Breast epithelium (tissue), 4 donors: ENCODE results near the gene H3-3A. TPM values are rescaled to one million over a fixed set of nuclear protein-coding genes. Genes with fewer than 3 reads are reported as not detected.

Experiments used
- DNase-seq, 2 donors: peaks; one replicate each; pipeline ENCODE4 v3.0.0-alpha.2; 2019; ENCODE audit warnings: low spot score in 2 of 2
- H3K27ac ChIP-seq, 2 donors: fragments of 200-600 bp; sonication (generic) in 1 of 2; one replicate each; pipeline ENCODE4 v1.5.1; 2016 to 2019; ENCODE audit warnings: mild to moderate bottlenecking in 1 of 2
- H3K27me3 ChIP-seq, 2 donors: fragments of 200-600 bp; sonication (generic) in 1 of 2; one replicate each; pipeline versions ENCODE4 v1.5.1 to v1.6.0; 2017 to 2019; ENCODE audit warnings: control low read depth in 1 of 2, mild to moderate bottlenecking in 1 of 2
- H3K36me3 ChIP-seq: fragments of 200-600 bp; one replicate; pipeline ENCODE4 v1.5.1; 2019
- H3K4me1 ChIP-seq, 2 donors: fragments of 200-600 bp; sonication (generic); one replicate each; pipeline ENCODE4 v1.5.1; 2016 to 2019; ENCODE audit warnings: control low read depth in 1 of 2
- H3K4me3 ChIP-seq, 3 donors: fragments of 200-600 bp; sonication (generic); 1 replicate in 2 of 3; 2 replicates in 1 of 3; pipeline ENCODE4 v1.5.1; 2016 to 2019; ENCODE audit warnings: mild to moderate bottlenecking in 3 of 3, moderate library complexity in 2 of 3
- H3K9me3 ChIP-seq, 2 donors: fragments of 200-600 bp; sonication (generic) in 1 of 2; one replicate each; pipeline ENCODE4 v1.5.1; 2016 to 2019; ENCODE audit warnings: control low read depth in 1 of 2
- CTCF ChIP-seq, 3 donors: fragments of 450-650 bp; IDR thresholded peaks; one replicate each; pipeline ENCODE4 v1.5.1; 2016 to 2017; ENCODE audit warnings: antibody characterized with exemption in 3 of 3, mild to moderate bottlenecking in 3 of 3, moderate library complexity in 3 of 3
- POLR2A ChIP-seq: fragments of 450-650 bp; IDR thresholded peaks from one replicate; pipeline ENCODE4 v1.6.1; 2016; ENCODE audit warnings: antibody characterized with exemption, mild to moderate bottlenecking, moderate library complexity
- POLR2AphosphoS5 ChIP-seq, 3 donors: sonication (generic); formaldehyde crosslinking; IDR thresholded peaks; one replicate each; pipeline ENCODE4 v1.6.1; 2017; ENCODE audit warnings: antibody characterized with exemption in 3 of 3
- intact Hi-C: fragments of 100-400 bp; cut with DNase I; formaldehyde crosslinking; loops from one replicate; pipeline ENCODE4 v1.15.1; 2023; ENCODE audit warnings: low total_unique reads
- total RNA-seq, 3 donors: library from RNA; depleted of rRNA; stranded (reverse); fragments of >200 nt; gene quantifications; one replicate each; pipeline ENCODE4 v1.1.0, GENCODE V29; 2016

H3-3A gene
- total RNA-seq, 3 donors from 2014 or later = 287 to 603 (median 462) TPM

- DNase-seq = no peak
- intact Hi-C loops = no loop called here
Measured at GRCh38 chr1:226050133-226050532, 12.4 kb upstream of the H3-3A start.

GRCh38 chr1:226051365-226051764, 11.2 kb upstream of the H3-3A start:
- Histone ChIP-seq H3K9me3 (no peaks in the 10 kb centered on the region), H3K4me1 (no peaks in the 10 kb centered on the region), H3K27ac (no peak overlapping the region), H3K36me3 (no peaks in the 10 kb centered on the region), H3K4me3 (no peak overlapping the region), H3K27me3 (no peaks in the 10 kb centered on the region)
- TF ChIP-seq POLR2A (no peak), CTCF (IDR thresholded peaks at IDR 0.05) (no peak), POLR2AphosphoS5 (IDR thresholded peaks at IDR 0.05) (no peak)
- intact Hi-C loops = no loop called here
- no peak for DNase-seq

More at GRCh38 chr1:226050133-226050532, 12.4 kb upstream of the H3-3A start:
- Histone ChIP-seq H3K36me3 (no peaks in the 10 kb centered on the region), H3K27me3 (no peaks in the 10 kb centered on the region), H3K9me3 (no peaks in the 10 kb centered on the region), H3K27ac (no peak overlapping the region), H3K4me3 (no peak overlapping the region), H3K4me1 (no peaks in the 10 kb centered on the region)
- TF ChIP-seq CTCF (IDR thresholded peaks at IDR 0.05) = no peak
- TF ChIP-seq POLR2AphosphoS5 (IDR thresholded peaks at IDR 0.05) = no peak
- no peak for TF ChIP-seq POLR2A

- Histone ChIP-seq H3K4me1 (no peaks in the 10 kb centered on the region), H3K4me3 (no peak overlapping the region), H3K27me3 (no peaks in the 10 kb centered on the region), H3K27ac (no peak overlapping the region), H3K9me3 (no peaks in the 10 kb centered on the region), H3K36me3 (no peaks in the 10 kb centered on the region)
- intact Hi-C loops = no loop called here
- TF ChIP-seq POLR2A (no peak), CTCF (IDR thresholded peaks at IDR 0.05) (no peak), POLR2AphosphoS5 (IDR thresholded peaks at IDR 0.05) (no peak)
- DNase-seq = no peak
Measured at GRCh38 chr1:226052061-226052460, 10.5 kb upstream of the H3-3A start.

- no peaks in the 10 kb centered on the region for H3K36me3 ChIP-seq
- no peak for DNase-seq
- TF ChIP-seq POLR2AphosphoS5 (IDR thresholded peaks at IDR 0.05) (no peak), POLR2A (no peak), CTCF (IDR thresholded peaks at IDR 0.05) (no peak)
- intact Hi-C loops = no loop called here
- no peaks in the 10 kb centered on the region for H3K27me3 ChIP-seq
- H3K4me1 ChIP-seq = no peaks in the 10 kb centered on the region
- H3K4me3 ChIP-seq = no peak overlapping the region
- no peak overlapping the region for H3K27ac ChIP-seq
- H3K9me3 ChIP-seq = no peaks in the 10 kb centered on the region
Measured at GRCh38 chr1:226054519-226055327, 7.8 kb upstream of the H3-3A start.

GRCh38 chr1:226059709-226060108, 2.8 kb upstream of the H3-3A start:
- H3K36me3 ChIP-seq = no peaks in the 10 kb centered on the region
- H3K9me3 ChIP-seq = no peaks in the 10 kb centered on the region
- H3K4me1 ChIP-seq = no peaks in the 10 kb centered on the region
- intact Hi-C loops = loop anchor here (5.0 kb wide), 1 partner anchor 63 kb away; no protein-coding TSS in a partner anchor
- no peak overlapping the region for H3K27ac ChIP-seq
- no peaks in the 10 kb centered on the region for H3K27me3 ChIP-seq
- DNase-seq = no peak
- no peak for TF ChIP-seq POLR2AphosphoS5 (IDR thresholded peaks at IDR 0.05)
- no peak for TF ChIP-seq POLR2A
- no peak for TF ChIP-seq CTCF (IDR thresholded peaks at IDR 0.05)
- no peak overlapping the region for H3K4me3 ChIP-seq
